ENCODE data around the gene NKX1-2. TPM values are rescaled to one million over a fixed set of nuclear protein-coding genes. Genes with fewer than 3 reads are reported as not detected.

Gene NKX1-2
- total and polyA plus RNA-seq, 2 of the 8 experiments (the other 6 are each of a cell fraction or from before 2014, with no cell fraction given), result 12.7 to 34.9 TPM

- Histone ChIP-seq H3K14ac (ENCODE audit: insufficient read length) (no peak overlapping the region), H3K23ac (ENCODE audit: insufficient read length) (no peak overlapping the region), H3K36me3 (ENCODE audit: control insufficient read depth in 2 of 4, insufficient read depth in 4 of 4, low read length in 3 of 4) (peaks cover 0 to 7% (median 2%) of the 10 kb centered on the region in 4 experiments; a peak in 3 of 8 replicates), H4K8ac (ENCODE audit: extremely low read depth, insufficient read depth, low read length) (peak overlapping the region; percentile 11; the same call in 1 of the 2 replicates), H4K5ac (ENCODE audit: insufficient read length, low read depth, low read length) (no peak overlapping the region), H3K18ac (ENCODE audit: extremely low read depth, low read length) (no peak overlapping the region), H3K9ac (replicated peaks in 1 of 4; ENCODE audit: extremely low read depth in 1 of 4, low read depth in 3 of 4, low read length in 3 of 4) (no peak overlapping the region), H2BK12ac (ENCODE audit: low read depth, low read length) (0 out of 2 replicates have a peak overlapping the region, but pooled peaks have one; percentile 2), H3K79me2 (ENCODE audit: control insufficient read depth in 1 of 2, insufficient read depth in 2 of 2, low read length in 2 of 2) (no peaks in the 10 kb centered on the region), H2BK15ac (ENCODE audit: low read length) (peak overlapping the region; percentile 61; the same call in 1 of the 2 replicates), H2AK5ac (ENCODE audit: low read depth, low read length) (peak overlapping the region; percentile 56; the same call in 1 of the 2 replicates), H2BK20ac (ENCODE audit: low read length) (no peak overlapping the region), H4K91ac (replicated peaks; ENCODE audit: insufficient read length, low read length) (peak overlapping the region; percentile 73), H3K4me3 (ENCODE audit: extremely low read depth in 1 of 4, insufficient read depth in 2 of 4, low read depth in 3 of 4, low read length in 4 of 4) (no peak overlapping the region), H3K56ac (replicated peaks; ENCODE audit: insufficient read length, low read depth, low read length) (no peak overlapping the region), H3K23me2 (ENCODE audit: low read depth, low read length) (no peaks in the 10 kb centered on the region), H3K79me1 (ENCODE audit: low read depth, low read length) (no peaks in the 10 kb centered on the region; the same call in 1 of the 2 replicates), H2AFZ (ENCODE audit: low read length) (no peak overlapping the region), H2BK120ac (replicated peaks; ENCODE audit: low read depth, low read length) (no peak overlapping the region), H3K4me1 (replicated peaks in 1 of 4; ENCODE audit: control insufficient read depth in 3 of 4, insufficient read depth in 4 of 4, low read length in 3 of 4) (peaks cover 7 to 25% (median 15%) of the 10 kb centered on the region in 4 experiments; a peak in 6 of 7 replicates), H3K27me3 (replicated peaks in 1 of 4; ENCODE audit: control insufficient read depth in 3 of 4, extremely low read depth in 1 of 4, insufficient read depth in 3 of 4, low read length in 3 of 4) (no peaks in the 10 kb centered on the region), H3K4me2 (ENCODE audit: insufficient read depth in 1 of 2, low read depth in 2 of 2, low read length in 2 of 2) (no peak overlapping the region), H3K4ac (replicated peaks; ENCODE audit: insufficient read length, low read depth, low read length) (no peak overlapping the region), H3K9me3 (ENCODE audit: insufficient read depth in 2 of 2, low read depth in 1 of 2, low read length in 1 of 2) (no peaks in the 10 kb centered on the region), H2BK5ac (ENCODE audit: low read depth, low read length) (peak overlapping the region; percentile 77; the same call in 1 of the 2 replicates), H3K27ac (ENCODE audit: low read depth, low read length) (no peak overlapping the region), H4K20me1 (replicated peaks in 1 of 2; ENCODE audit: control insufficient read depth in 1 of 2, insufficient read depth in 2 of 2, low read length in 2 of 2) (no peaks in the 10 kb centered on the region)
- WGBS, 2 experiments (ENCODE audit: extremely low coverage in 1 of 2, insufficient coverage in 1 of 2, insufficient read length in 1 of 2, insufficient replicate concordance in 2 of 2, low coverage in 1 of 2, low lambda C conversion rate in 2 of 2, missing lambda C conversion rate in 1 of 2), result 89% methylated on average over 16 of the region's 16 CpGs; no CpG with 5 or more reads in 1 of the 2 experiments
- no peak for DNase-seq (ENCODE audit: low read depth in 1 of 2, low spot score in 2 of 2)
- no peak for FAIRE-seq
- CTCF ChIA-PET (ENCODE audit: partially characterized antibody), result interaction anchor here (0.9 to 1.6 kb wide), 4 partner anchors 8 to 215 kb away, joined by 3 read pairs; no protein-coding TSS in a partner anchor
- POLR2A ChIA-PET (ENCODE audit: partially characterized antibody), result interaction anchor here (1.0 to 1.5 kb wide), 4 partner anchors 11 to 44 kb away, joined by 3 to 7 read pairs (median 4); partner anchors contain the start of gene NKX1-2
- no peak for TF ChIP-seq EGR1 (IDR thresholded peaks at IDR 0.05; ENCODE audit: borderline replicate concordance, low read depth, low read length)
- no peak for TF ChIP-seq KDM1A (IDR thresholded peaks at IDR 0.05; ENCODE audit: borderline replicate concordance, low read length)
- TF ChIP-seq CTCF (IDR thresholded peaks at IDR 0.05; ENCODE audit: control extremely low read depth in 1 of 3, insufficient read depth in 1 of 3, low read depth in 1 of 3, low read length in 3 of 3), result no peak
- no peak for TF ChIP-seq ATF2 (IDR thresholded peaks at IDR 0.05; ENCODE audit: low read length)
- no peak for TF ChIP-seq RNF2 (IDR thresholded peaks at IDR 0.05; ENCODE audit: borderline replicate concordance, low read depth, low read length, missing control alignments, poor library complexity, severe bottlenecking)
Observed at GRCh38 chr10:124494046-124494807, 44.4 kb upstream of the NKX1-2 start.

Data from H1 (cell line).